NCI-H2029 treated with DMSO at 0.1 percent for 48 hours (cell line): ENCODE measurements around the gene JMJD7.
"Not testable (repeated sequence)": the region's sequence is repeated elsewhere in the genome, so short reads cannot be mapped to it uniquely, and the experiment has no call there.

Experiments used
- DNase-seq: peaks from one replicate; lab custom pipeline; 2025; lab: John Stamatoyannopoulos, UW

JMJD7 gene

GRCh38 chr15:41822471-41822870 is 5.4 kb upstream of the JMJD7 start:
- no peak for DNase-seq

DNA sequence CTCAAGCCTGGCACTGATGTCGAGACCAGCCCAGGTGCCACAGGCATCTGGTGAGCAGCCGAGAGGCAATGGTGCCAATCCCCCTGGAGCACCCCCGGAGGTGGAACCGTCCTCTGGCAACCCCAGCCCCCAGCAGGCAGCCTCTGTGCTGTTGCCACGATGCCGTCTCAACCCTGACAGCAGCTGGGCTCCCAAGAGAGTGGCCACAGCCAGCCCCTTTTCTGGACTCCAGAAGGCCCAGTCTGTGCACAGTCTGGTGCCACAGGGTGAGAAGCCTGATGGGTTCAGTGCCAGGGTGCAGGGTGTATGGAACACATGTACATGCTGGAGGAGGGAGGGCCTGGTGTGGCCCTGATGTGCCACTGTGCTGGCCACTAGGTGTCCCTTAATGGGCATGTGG is 4.9 kb upstream of the JMJD7 start:
- no peak for DNase-seq

- no peak for DNase-seq
Measured at GRCh38 chr15:41823502-41823901, 4.4 kb upstream of the JMJD7 start.

DNA sequence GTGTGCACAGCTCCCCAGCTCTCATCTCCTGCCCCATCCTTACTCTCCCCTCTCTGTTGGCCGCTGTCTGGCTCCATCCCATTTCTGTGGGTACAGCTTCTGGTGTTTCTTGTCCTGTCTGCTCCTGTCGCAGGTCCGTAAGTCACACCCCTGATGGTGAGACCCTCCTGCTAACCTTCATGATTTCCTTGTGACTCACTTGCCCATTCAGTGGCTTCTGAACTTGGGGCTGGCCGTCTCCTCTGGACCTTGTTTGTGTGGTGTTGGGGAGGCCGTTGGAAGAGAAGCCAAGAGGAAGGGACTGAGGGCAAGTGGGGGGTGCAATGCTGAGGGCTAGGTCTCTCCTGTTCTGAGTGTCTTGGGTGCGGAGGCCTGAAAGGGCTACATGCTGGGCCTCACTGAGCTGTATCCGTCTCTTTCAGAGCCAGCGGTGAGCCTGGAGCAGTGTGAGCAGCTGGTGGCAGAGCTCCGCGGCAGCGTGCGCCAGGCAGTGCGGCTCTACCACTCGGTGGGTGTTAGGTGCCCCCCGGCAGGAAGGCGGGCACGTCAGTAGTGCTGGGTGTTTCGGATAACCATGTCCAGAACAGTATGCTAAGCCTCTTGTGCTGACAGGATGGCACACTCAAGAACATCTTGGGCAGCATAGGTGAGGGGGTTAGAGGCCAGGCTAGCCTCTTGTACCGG is 3.7 kb upstream of the JMJD7 start:
- no peak for DNase-seq

DNA sequence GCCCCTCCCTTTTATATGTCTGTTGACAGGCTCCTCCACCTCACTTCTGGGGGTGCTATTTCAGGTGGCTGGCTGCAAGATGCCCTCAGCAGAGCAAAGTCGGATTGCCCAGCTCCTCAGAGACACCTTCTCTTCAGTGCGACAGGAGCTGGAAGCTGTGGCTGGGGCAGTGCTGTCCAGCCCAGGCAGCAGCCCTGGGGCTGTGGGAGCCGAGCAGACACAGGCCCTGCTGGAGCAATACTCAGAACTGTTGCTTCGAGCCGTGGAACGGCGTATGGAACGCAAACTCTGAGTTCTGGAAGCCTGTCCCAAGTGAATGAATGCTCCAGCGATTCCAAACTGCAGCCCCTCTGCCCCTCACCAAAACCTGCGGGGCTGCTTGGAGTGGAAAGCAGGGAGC is 2.7 kb upstream of the JMJD7 start:
- no peak for DNase-seq

- DNase-seq: no peak
Measured at GRCh38 chr15:41825572-41826535, 2.0 kb upstream of the JMJD7 start.

GRCh38 chr15:41827290-41827879 is 507 bp upstream of the JMJD7 start:
- DNase-seq: no peak

DNA sequence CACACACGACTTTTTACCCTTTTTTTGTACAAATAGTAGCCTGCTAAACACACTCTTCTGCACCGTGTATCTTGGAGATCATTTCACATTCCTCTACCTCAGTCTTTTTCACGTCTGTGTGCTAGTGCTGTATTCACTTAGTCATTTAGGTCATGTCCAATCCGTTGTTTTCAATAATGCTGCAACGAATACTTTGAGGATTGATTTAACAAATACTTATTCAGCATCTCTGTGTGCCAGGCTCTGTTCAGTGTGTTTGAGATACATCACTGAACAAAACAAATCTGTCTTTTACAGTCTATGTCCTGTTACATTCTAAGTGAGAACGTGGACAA is 882 bp downstream of the JMJD7 start:
- no peak for DNase-seq

DNA sequence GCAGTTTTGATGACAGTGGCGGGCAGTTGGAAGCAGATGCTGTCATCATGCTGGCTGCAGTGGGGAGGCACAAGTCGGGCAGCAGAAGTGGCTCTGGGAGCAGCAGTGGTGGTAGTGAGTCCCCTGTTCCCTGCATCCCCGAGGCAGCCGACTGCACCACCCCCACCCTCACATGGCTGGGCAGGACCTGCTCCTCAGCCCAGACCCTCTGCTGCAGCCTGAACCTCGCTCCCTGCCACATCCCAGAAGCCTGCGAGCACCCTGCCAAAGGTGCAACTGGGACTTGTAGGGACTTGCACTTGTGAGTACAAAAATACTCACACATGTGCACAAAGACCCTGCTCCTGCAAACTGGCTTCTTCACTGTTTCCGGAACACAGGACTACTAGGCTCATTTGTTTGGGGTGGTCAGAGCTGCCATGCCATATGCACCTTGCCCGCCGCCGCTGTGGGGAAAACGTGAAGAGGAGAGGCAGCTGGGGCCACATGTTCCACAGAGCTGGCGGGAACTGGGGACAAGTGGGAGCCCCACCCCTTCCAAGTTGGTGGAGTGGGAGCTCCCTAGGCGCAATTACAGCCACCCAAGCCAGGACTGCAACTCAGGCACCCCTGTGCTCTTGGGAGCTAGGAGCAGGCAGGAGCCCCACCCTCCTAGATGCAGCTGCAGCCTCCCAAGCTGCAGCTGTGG is 2.2 kb downstream of the JMJD7 start:
- DNase-seq: no peak

DNA sequence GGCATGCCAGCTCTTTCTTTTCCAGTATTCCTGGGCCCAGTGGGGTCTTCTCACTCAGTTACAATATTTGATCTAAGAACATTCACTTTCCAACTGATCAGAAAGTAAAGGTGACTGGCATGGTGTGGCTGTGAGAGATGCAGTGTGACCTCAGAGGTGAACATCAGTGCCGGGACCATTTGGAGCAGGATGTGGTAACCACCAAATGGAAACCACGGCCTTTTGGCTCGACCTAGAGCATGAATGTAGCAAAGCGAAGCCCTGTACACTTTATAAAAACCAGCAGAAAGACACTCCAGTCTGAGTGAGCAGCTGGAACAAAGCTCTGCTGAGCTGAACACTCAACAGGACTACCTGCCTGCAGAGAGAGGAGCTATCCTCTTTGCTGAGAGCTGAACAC is 3.4 kb downstream of the JMJD7 start:
- not testable (repeated sequence) for DNase-seq

- DNase-seq: no peak
Measured at GRCh38 chr15:41832208-41832607, 4.3 kb downstream of the JMJD7 start.

GRCh38 chr15:41832875-41833274 is 5.0 kb downstream of the JMJD7 start:
- peak; percentile 44 for DNase-seq

GRCh38 chr15:41834096-41834495 is 6.2 kb downstream of the JMJD7 start:
- no peak for DNase-seq

GRCh38 chr15:41836073-41836472 is 8.2 kb downstream of the JMJD7 start:
- no peak for DNase-seq

- no peak for DNase-seq
Measured at GRCh38 chr15:41836713-41837454, 9.0 kb downstream of the JMJD7 start.

- DNase-seq: peak; percentile 67
Measured at GRCh38 chr15:41838400-41838897, 10.6 kb downstream of the JMJD7 start, which contains the start of gene PLA2G4B. PLA2G4B (plus strand) TSS chr15:41838847; CDS start chr15:41838914, 67 bp downstream.

GRCh38 chr15:41839781-41840491 is 12.0 kb downstream of the JMJD7 start:
- DNase-seq: no peak

GRCh38 chr15:41840673-41841072 is 12.8 kb downstream of the JMJD7 start:
- DNase-seq: no peak

GRCh38 chr15:41841131-41841530 is 13.2 kb downstream of the JMJD7 start:
- no peak for DNase-seq

DNA sequence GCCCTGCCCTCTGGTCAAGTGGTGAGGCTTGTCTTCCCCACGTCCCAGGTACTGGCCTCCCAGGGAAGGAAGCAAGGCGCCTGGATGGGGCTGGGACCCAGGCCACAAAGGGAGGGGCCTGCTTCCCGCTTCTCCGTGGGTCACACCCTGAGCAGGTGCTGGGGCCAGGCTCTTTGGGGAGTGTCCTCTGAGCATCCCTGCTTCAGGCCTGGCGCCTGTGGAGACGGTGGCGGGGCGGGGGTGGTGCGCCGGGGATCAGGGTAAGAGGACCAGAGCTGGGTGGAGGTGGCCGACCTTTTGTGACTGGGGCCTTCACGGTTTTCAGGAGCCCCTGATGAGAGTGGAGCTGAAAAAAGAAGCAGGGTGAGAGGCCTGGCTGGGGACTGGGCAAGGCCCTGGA is 14.3 kb downstream of the JMJD7 start:
- DNase-seq: no peak

- DNase-seq: no peak
Measured at GRCh38 chr15:41843571-41843970, 15.7 kb downstream of the JMJD7 start.
